GDM1 (cell line): ENCODE data around the gene CELF4.

Source experiments
- DNase-seq: peaks from one replicate; lab custom pipeline; 2025; lab: John Stamatoyannopoulos, UW

The CELF4 gene

GRCh38 chr18:37440206-37440605 is 125.4 kb downstream of the CELF4 start:
- no peak for DNase-seq

- DNase-seq: no peak
These were observed 127.0 kb downstream of the CELF4 start for GRCh38 chr18:37438417-37439180.

GRCh38 chr18:37435996-37436395 is 129.6 kb downstream of the CELF4 start:
- DNase-seq: peak; percentile 35

- DNase-seq: no peak
These were observed 130.3 kb downstream of the CELF4 start for GRCh38 chr18:37435150-37435867.

- DNase-seq: no peak
These were observed 131.3 kb downstream of the CELF4 start for GRCh38 chr18:37434161-37434860.

- no peak for DNase-seq
These were observed 133.0 kb downstream of the CELF4 start for GRCh38 chr18:37432436-37433195.

- no peak for DNase-seq
These were observed 135.1 kb downstream of the CELF4 start for GRCh38 chr18:37430357-37431076.

GRCh38 chr18:37429791-37430190 is 135.8 kb downstream of the CELF4 start:
- DNase-seq: no peak

GRCh38 chr18:37428288-37428974 is 137.2 kb downstream of the CELF4 start:
- DNase-seq: no peak

GRCh38 chr18:37426586-37426985 is 139.0 kb downstream of the CELF4 start:
- DNase-seq: no peak

GRCh38 chr18:37425222-37425621 is 140.4 kb downstream of the CELF4 start:
- no peak for DNase-seq

- DNase-seq: no peak
These were observed 141.1 kb downstream of the CELF4 start for GRCh38 chr18:37424507-37424906.

GRCh38 chr18:37422596-37422995 is 143.0 kb downstream of the CELF4 start:
- DNase-seq: no peak

GRCh38 chr18:37422116-37422515 is 143.5 kb downstream of the CELF4 start:
- DNase-seq: no peak

- no peak for DNase-seq
These were observed 144.1 kb downstream of the CELF4 start for GRCh38 chr18:37421341-37422077.

- no peak for DNase-seq
These were observed 145.2 kb downstream of the CELF4 start for GRCh38 chr18:37420315-37420880.

GRCh38 chr18:37419866-37420265 is 145.7 kb downstream of the CELF4 start:
- no peak for DNase-seq

GRCh38 chr18:37419315-37419714 is 146.3 kb downstream of the CELF4 start:
- DNase-seq: no peak

GRCh38 chr18:37414816-37415215 is 150.8 kb downstream of the CELF4 start:
- DNase-seq: no peak

- no peak for DNase-seq
These were observed 152.8 kb downstream of the CELF4 start for GRCh38 chr18:37412829-37413228.
